PC-3 (cell line): ENCODE results near the gene TTF2. TPM values are rescaled to one million over a fixed set of nuclear protein-coding genes. Genes with fewer than 3 reads are reported as not detected.

Source experiments
- ATAC-seq: fragments of 200-7000 bp; cut with Tn5 transposase; 2 replicates; pipeline ENCODE4 v1.9.1; 2020; ENCODE audit warnings: mild to moderate bottlenecking, moderate library complexity
- BruUV-seq: library from RNA; stranded (reverse); fragments of 400-500 nt; replicated peaks from 2 replicates; lab custom pipeline; 2021; lab: Mats Ljungman, UMichigan
- CTCF ChIA-PET: fragments of 300-600 bp; sonication (Branson Sonifier 250); formaldehyde crosslinking; loops from one replicate; lab custom pipeline; 2022; ENCODE audit warnings: antibody characterized with exemption; lab: Charles Lee
- POLR2A ChIA-PET: fragments of 300-600 bp; sonication (Branson Sonifier 250); formaldehyde crosslinking; loops from one replicate; lab custom pipeline; 2022; ENCODE audit warnings: antibody characterized with exemption; ENCODE audit not compliant: unreplicated experiment; lab: Charles Lee
- DNase-seq: peaks from one replicate; pipeline ENCODE4 v3.0.0-alpha.2; 2015
- H2AFZ ChIP-seq: fragments of 300-600 bp; sonication (generic); 2 replicates; pipeline ENCODE4 v1.6.0; 2016; ENCODE audit warnings: antibody characterized with exemption, low read length
- H3F3A ChIP-seq: fragments of 300-600 bp; sonication (generic); one replicate; pipeline ENCODE4 v1.6.0; 2017; ENCODE audit warnings: antibody characterized with exemption, low read length, control low read depth, mild to moderate bottlenecking; ENCODE audit not compliant: unreplicated experiment
- H3K27ac ChIP-seq: fragments of 300-600 bp; sonication (generic); 2 replicates; pipeline ENCODE4 v1.5.1; 2016; ENCODE audit warnings: mild to moderate bottlenecking, low read length
- H3K27me3 ChIP-seq: fragments of 300-600 bp; sonication (generic); 2 replicates; pipeline ENCODE4 v1.6.1; 2016; ENCODE audit warnings: low read length, mixed read lengths
- H3K36me3 ChIP-seq: fragments of 300-600 bp; sonication (generic); 2 replicates; pipeline ENCODE4 v1.6.1; 2016; ENCODE audit warnings: low read depth, mixed run types, low read length, mixed read lengths
- H3K4me1 ChIP-seq: fragments of 300-600 bp; sonication (generic); 2 replicates; pipeline ENCODE4 v1.5.1; 2016; ENCODE audit warnings: low read length; ENCODE audit not compliant: insufficient read depth
- H3K4me2 ChIP-seq: fragments of 300-600 bp; sonication (generic); 2 replicates; pipeline ENCODE4 v1.6.0; 2016; ENCODE audit warnings: low read length
- H3K4me3 ChIP-seq: fragments of 300-600 bp; sonication (generic); 2 replicates; pipeline ENCODE4 v1.5.1; 2016; ENCODE audit warnings: mild to moderate bottlenecking, low read length, mixed read lengths
- H3K79me2 ChIP-seq: fragments of 300-600 bp; sonication (generic); 2 replicates; pipeline ENCODE4 v1.6.1; 2017; ENCODE audit warnings: low read length, mixed read lengths
- H3K9ac ChIP-seq: fragments of 300-600 bp; sonication (generic); 2 replicates; pipeline ENCODE4 v1.6.0; 2016; ENCODE audit warnings: mild to moderate bottlenecking, low read length
- H3K9me2 ChIP-seq: fragments of 300-600 bp; sonication (generic); replicated peaks from 2 replicates; pipeline ENCODE4 v1.6.1; 2016; ENCODE audit warnings: mixed run types, low read length, mixed read lengths
- H3K9me3 ChIP-seq: fragments of 300-600 bp; sonication (generic); 2 replicates; pipeline ENCODE4 v1.6.1; 2016; ENCODE audit warnings: low read length, mixed read lengths
- H4K20me1 ChIP-seq: fragments of 300-600 bp; sonication (generic); 2 replicates; pipeline ENCODE4 v1.6.1; 2016; ENCODE audit warnings: low read length, mixed read lengths
- EZH2 ChIP-seq: fragments of 300-600 bp; sonication (generic); IDR thresholded peaks from one replicate; pipeline ENCODE4 v1.6.1; 2017; ENCODE audit warnings: antibody characterized with exemption, mild to moderate bottlenecking, low read length; ENCODE audit not compliant: unreplicated experiment
- EZH2phosphoT487 ChIP-seq: fragments of 300-600 bp; sonication (generic); IDR thresholded peaks from 2 replicates; pipeline ENCODE4 v1.6.1; 2018; ENCODE audit warnings: mild to moderate bottlenecking, antibody characterized with exemption, low read length, borderline replicate concordance
- intact Hi-C: fragments of 100-400 bp; cut with micrococcal nuclease; formaldehyde crosslinking; loops from 2 replicates; pipeline ENCODE4 v1.9.0; 2023
- total RNA-seq: library from RNA; depleted of rRNA; stranded (reverse); fragments of >200 nt; gene quantifications from 2 replicates; pipeline ENCODE4 v1.2.3, GENCODE V29; 2014
- TF ChIP-seq, protein P1 (sequence below): fragments of 300-600 bp; sonication (generic); conservative IDR thresholded peaks from 2 replicates; pipeline ENCODE4 v1.5.1; 2017; ENCODE audit warnings: antibody characterized with exemption, low read depth, mild to moderate bottlenecking, low read length

The TTF2 gene
- total RNA-seq, 1 experiment from 2014 or later = 25.1 TPM

DNA sequence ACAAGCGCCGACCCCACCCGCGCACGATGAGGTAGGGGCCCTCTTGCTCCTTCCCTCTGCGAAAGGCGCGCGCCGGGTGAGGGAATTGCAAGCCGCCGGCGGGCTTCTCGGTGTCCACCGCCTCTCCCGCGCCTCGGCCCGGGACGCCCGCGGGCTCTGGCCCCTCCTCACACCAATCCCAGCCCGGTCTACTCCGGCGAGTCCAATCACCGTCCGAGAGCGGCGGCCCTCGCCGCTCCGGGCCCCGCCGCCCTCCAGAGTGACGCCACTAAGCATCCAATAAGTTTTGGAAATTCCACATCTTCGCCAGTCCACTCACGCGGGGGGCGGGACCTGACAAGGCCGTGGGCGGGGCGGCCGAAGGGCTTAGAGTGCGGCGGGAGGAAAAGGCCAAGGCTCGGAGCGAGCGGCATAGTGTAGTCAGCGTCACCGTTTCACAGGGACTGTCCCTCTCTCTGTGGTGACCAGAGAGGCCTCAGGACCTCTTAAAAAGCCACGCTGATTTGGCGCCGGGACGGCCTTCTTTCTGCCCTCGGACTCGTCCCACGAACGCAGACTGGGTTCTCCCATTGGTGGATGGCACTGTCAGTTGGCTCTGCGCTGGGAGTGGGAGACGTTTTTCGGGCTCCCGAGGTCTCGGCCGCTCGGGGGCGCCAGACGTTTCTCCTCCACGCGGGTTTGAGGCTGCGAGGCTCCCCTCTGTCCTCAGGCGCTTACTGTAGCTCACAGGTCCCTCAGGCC is 61.6 kb downstream of the TTF2 start, which contains the start of gene TRIM45:
TRIM45 (minus strand) TSS at position 161 of the 741 bp plus-strand sequence. CDS start 548 bp downstream, outside the sequence.
- TSS peak; percentile 89 for BruUV-seq
- H3K9ac ChIP-seq = peak within 1 kb of the TSS; percentile 82
- no peaks in the 10 kb centered on the region for H3K79me2 ChIP-seq
- H3K9me2 ChIP-seq = no peaks in the 10 kb centered on the region
- no peaks in the 10 kb centered on the region for H3F3A ChIP-seq
- CTCF ChIA-PET = interaction anchor here (0.6 to 2.1 kb wide), 5 partner anchors 14 to 248 kb away, joined by 3 to 13 read pairs (median 4); partner anchors contain the start of gene TTF2
- DNase-seq = peak; percentile 97
- TF ChIP-seq EZH2phosphoT487 = no peak
- TF ChIP-seq, protein P1, sequence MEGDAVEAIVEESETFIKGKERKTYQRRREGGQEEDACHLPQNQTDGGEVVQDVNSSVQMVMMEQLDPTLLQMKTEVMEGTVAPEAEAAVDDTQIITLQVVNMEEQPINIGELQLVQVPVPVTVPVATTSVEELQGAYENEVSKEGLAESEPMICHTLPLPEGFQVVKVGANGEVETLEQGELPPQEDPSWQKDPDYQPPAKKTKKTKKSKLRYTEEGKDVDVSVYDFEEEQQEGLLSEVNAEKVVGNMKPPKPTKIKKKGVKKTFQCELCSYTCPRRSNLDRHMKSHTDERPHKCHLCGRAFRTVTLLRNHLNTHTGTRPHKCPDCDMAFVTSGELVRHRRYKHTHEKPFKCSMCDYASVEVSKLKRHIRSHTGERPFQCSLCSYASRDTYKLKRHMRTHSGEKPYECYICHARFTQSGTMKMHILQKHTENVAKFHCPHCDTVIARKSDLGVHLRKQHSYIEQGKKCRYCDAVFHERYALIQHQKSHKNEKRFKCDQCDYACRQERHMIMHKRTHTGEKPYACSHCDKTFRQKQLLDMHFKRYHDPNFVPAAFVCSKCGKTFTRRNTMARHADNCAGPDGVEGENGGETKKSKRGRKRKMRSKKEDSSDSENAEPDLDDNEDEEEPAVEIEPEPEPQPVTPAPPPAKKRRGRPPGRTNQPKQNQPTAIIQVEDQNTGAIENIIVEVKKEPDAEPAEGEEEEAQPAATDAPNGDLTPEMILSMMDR = peak; percentile 89
- TF ChIP-seq EZH2 = no peak
- H3K4me3 ChIP-seq = peak within 1 kb of the TSS; percentile 71
- peak within 1 kb of the TSS; percentile 99 for H3K4me2 ChIP-seq
- H2AFZ ChIP-seq = peak within 1 kb of the TSS; percentile 82
- peak within 1 kb of the TSS; percentile 58 for H3K27ac ChIP-seq
- no peaks in the 10 kb centered on the region for H3K9me3 ChIP-seq
- intact Hi-C loops = loop anchor here (1.0 to 2.0 kb wide), 4 partner anchors 25 to 163 kb away; partner anchors contain the start of gene TTF2
- H3K4me1 ChIP-seq = peaks cover 15% of the 10 kb centered on the region
- peak; percentile 97 for ATAC-seq
- no peaks in the 10 kb centered on the region for H3K27me3 ChIP-seq
- H3K36me3 ChIP-seq = no peaks in the 10 kb centered on the region
- POLR2A ChIA-PET = no interaction called here
- H4K20me1 ChIP-seq = no peaks in the 10 kb centered on the region

DNA sequence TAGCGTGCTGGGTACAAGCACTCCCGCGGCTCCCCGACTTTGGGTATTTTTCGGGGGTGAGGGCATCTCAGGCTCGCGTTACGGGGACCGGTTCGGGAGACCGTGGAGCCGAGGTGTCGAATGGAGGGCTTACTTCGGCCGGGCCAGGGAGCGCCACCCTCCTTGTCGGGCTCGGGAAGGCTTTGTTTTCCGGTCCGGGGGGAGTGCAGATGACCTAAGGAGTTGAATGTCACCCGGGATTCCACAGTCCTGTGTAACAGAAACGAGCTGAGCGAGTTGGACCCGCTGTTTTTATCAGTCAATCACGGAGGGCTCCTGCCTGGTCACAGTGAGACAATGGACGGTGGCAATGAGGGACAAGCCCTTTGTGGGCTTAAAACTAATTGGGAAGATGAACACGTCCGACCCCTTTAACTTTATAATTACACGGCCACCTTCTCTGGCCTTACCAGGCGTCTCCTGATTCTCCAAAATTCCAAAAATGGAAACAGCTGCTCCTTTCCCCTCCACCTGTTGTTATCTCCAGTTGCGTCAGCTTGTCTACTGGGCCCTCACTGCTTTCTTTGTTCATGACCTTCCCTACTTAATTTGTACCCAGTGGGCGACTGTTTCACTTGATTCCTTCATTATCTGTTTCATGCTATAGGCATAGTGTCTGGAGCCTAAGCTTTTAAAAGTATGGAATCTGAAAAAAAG is 62.4 kb downstream of the TTF2 start:
- Histone ChIP-seq H3K4me3 (peak overlapping the region; percentile 71), H3K27ac (no peak overlapping the region), H2AFZ (peak overlapping the region; percentile 82), H3K9me3 (no peaks in the 10 kb centered on the region), H4K20me1 (no peaks in the 10 kb centered on the region), H3K36me3 (no peaks in the 10 kb centered on the region), H3K27me3 (no peaks in the 10 kb centered on the region), H3K9me2 (no peaks in the 10 kb centered on the region), H3K79me2 (no peaks in the 10 kb centered on the region), H3K9ac (peak overlapping the region; percentile 82), H3K4me1 (peaks cover 15% of the 10 kb centered on the region), H3F3A (no peaks in the 10 kb centered on the region), H3K4me2 (peak overlapping the region; percentile 99)
- TF ChIP-seq EZH2 = no peak
- TF ChIP-seq, protein P1 = peak; percentile 8; the same call in 1 of the 2 replicates
- POLR2A ChIA-PET = no interaction called here
- BruUV-seq = no TSS peak
- intact Hi-C loops = no loop called here
- CTCF ChIA-PET = interaction anchor here (0.6 to 2.1 kb wide), 5 partner anchors 13 to 247 kb away, joined by 3 to 13 read pairs (median 4); partner anchors contain the start of gene TTF2
- DNase-seq (no peak), ATAC-seq (no peak)
